HepG2 (cell line): ENCODE measurements around the gene VTN. TPM values are rescaled to one million over a fixed set of nuclear protein-coding genes. Genes with fewer than 3 reads are reported as not detected.

Experiments
- ADNP ChIP-seq: sonication (generic); formaldehyde crosslinking; IDR thresholded peaks from 2 replicates; pipeline ENCODE4 v1.4.0; 2020; ENCODE audit warnings: missing genetic modification reagents
- AKAP8 ChIP-seq: sonication (generic); formaldehyde crosslinking; IDR thresholded peaks from 2 replicates; pipeline ENCODE4 v1.5.1; 2020; ENCODE audit warnings: mild to moderate bottlenecking, missing genetic modification reagents
- DNMT3B ChIP-seq: conservative IDR thresholded peaks from 2 replicates; pipeline ENCODE4 v1.6.1; 2016; ENCODE audit warnings: missing biosample characterization, control low read depth
- PCBP1 ChIP-seq: fragments of 200-400 bp; formaldehyde crosslinking; IDR thresholded peaks from 2 replicates; pipeline ENCODE4 v1.6.1; 2017; ENCODE audit warnings: mild to moderate bottlenecking, low read depth, low read length, borderline replicate concordance
- POLR2G ChIP-seq: fragments of 200-400 bp; formaldehyde crosslinking; IDR thresholded peaks from 2 replicates; pipeline ENCODE4 v1.6.1; 2018; ENCODE audit warnings: mild to moderate bottlenecking, low read depth, low read length, moderate library complexity
- REXO4 ChIP-seq: sonication (generic); formaldehyde crosslinking; IDR thresholded peaks from 2 replicates; pipeline ENCODE4 v1.8.0; 2022; ENCODE audit warnings: missing genetic modification reagents, mild to moderate bottlenecking, borderline replicate concordance
- SOX6 ChIP-seq, 2 experiments: fragments of 450-650 bp in 1 of 2; sonication (generic) in 1 of 2; formaldehyde crosslinking in 1 of 2; IDR thresholded peaks; 2 replicates each; pipeline versions ENCODE4 v1.4.0 to v1.6.1; 2017 to 2020; ENCODE audit warnings: antibody characterized with exemption in 1 of 2, mild to moderate bottlenecking in 1 of 2, missing genetic modification reagents in 1 of 2
- ZBTB42 ChIP-seq: sonication (generic); formaldehyde crosslinking; IDR thresholded peaks from 2 replicates; pipeline ENCODE4 v1.5.0; 2020; ENCODE audit warnings: mild to moderate bottlenecking, missing genetic modification reagents
- ZNF121 ChIP-seq: sonication (generic); formaldehyde crosslinking; IDR thresholded peaks from 2 replicates; pipeline ENCODE4 v1.5.0; 2020; ENCODE audit warnings: mild to moderate bottlenecking, missing genetic modification reagents
- ZNF138 ChIP-seq: sonication (generic); formaldehyde crosslinking; IDR thresholded peaks from 2 replicates; pipeline ENCODE4 v1.5.0; 2020; ENCODE audit warnings: mild to moderate bottlenecking, low read depth, missing genetic modification reagents
- ZNF282 ChIP-seq: fragments of 450-650 bp; IDR thresholded peaks from 2 replicates; pipeline ENCODE4 v1.6.1; 2018; ENCODE audit not compliant: partially characterized antibody
- ZNF3 ChIP-seq: IDR thresholded peaks from 2 replicates; pipeline ENCODE4 v1.7.0; 2017; ENCODE audit warnings: inconsistent platforms
- ZNF329 ChIP-seq: sonication (generic); formaldehyde crosslinking; IDR thresholded peaks from 2 replicates; pipeline ENCODE4 v1.9.0; 2021; ENCODE audit warnings: low read depth, mild to moderate bottlenecking, missing genetic modification reagents
- ZNF468 ChIP-seq: sonication (generic); formaldehyde crosslinking; IDR thresholded peaks from 2 replicates; pipeline ENCODE4 v1.8.0; 2022; ENCODE audit warnings: mild to moderate bottlenecking, moderate library complexity, missing genetic modification reagents
- ZNF484 ChIP-seq: sonication (generic); formaldehyde crosslinking; IDR thresholded peaks from 2 replicates; pipeline ENCODE4 v1.5.1; 2020; ENCODE audit warnings: mild to moderate bottlenecking, low read depth, missing genetic modification reagents, borderline replicate concordance
- ZNF567 ChIP-seq: sonication (generic); formaldehyde crosslinking; IDR thresholded peaks from 2 replicates; pipeline ENCODE4 v1.8.1; 2023; ENCODE audit warnings: mild to moderate bottlenecking, missing genetic modification reagents, borderline replicate concordance
- ZNF746 ChIP-seq: sonication (generic); formaldehyde crosslinking; IDR thresholded peaks from 2 replicates; pipeline ENCODE4 v1.8.0; 2022; ENCODE audit warnings: mild to moderate bottlenecking, missing genetic modification reagents
- polyA plus RNA-seq, 8 experiments: library from polyadenylated mRNA; depleted of rRNA in 3 of 8; stranded (reverse) in 7 of 8; unstranded in 1 of 8; fragments of >200 nt; fragmentation: Illumina TruSeq in 4 of 8; extraction: Trizol in 4 of 8; gene quantifications; 2 replicates each; pipeline versions ENCODE4 v1.2.1 to v1.2.3, GENCODE V29; 2011 to 2016; ENCODE audit warnings: low read depth in 4 of 8, missing spikeins in 1 of 8, mixed read lengths in 1 of 8; ENCODE audit not compliant: insufficient read depth in 1 of 8
- total RNA-seq, 5 experiments: library from RNA; depleted of rRNA; stranded (reverse); fragments of >200 nt; fragmentation: Illumina TruSeq; extraction: Trizol; gene quantifications; 2 replicates each; pipeline ENCODE4 v1.2.3, GENCODE V29; 2016; ENCODE audit warnings: low read depth in 1 of 5
- TF ChIP-seq, protein P1 (sequence below): sonication (generic); formaldehyde crosslinking; IDR thresholded peaks from 2 replicates; pipeline ENCODE4 v1.4.0; 2020; ENCODE audit warnings: mild to moderate bottlenecking, low read depth, missing genetic modification reagents
- TF ChIP-seq, protein P2 (sequence below): IDR thresholded peaks from 2 replicates; pipeline ENCODE4 v1.6.1; 2016; ENCODE audit warnings: low read depth, borderline replicate concordance
- TF ChIP-seq, protein P3 (sequence below): sonication (generic); formaldehyde crosslinking; IDR thresholded peaks from 2 replicates; pipeline ENCODE4 v1.5.0; 2020; ENCODE audit warnings: missing genetic modification reagents
- TF ChIP-seq, protein P4 (sequence below): sonication (generic); formaldehyde crosslinking; IDR thresholded peaks from 2 replicates; pipeline ENCODE4 v1.5.0; 2020; ENCODE audit warnings: mild to moderate bottlenecking, missing genetic modification reagents
- TF ChIP-seq, protein P5 (sequence below): sonication (generic); formaldehyde crosslinking; IDR thresholded peaks from 2 replicates; pipeline ENCODE4 v1.5.1; 2020; ENCODE audit warnings: missing genetic modification reagents, mild to moderate bottlenecking, borderline replicate concordance
- TF ChIP-seq, protein P6 (sequence below): sonication (generic); formaldehyde crosslinking; IDR thresholded peaks from 2 replicates; pipeline ENCODE4 v1.8.0; 2022; ENCODE audit warnings: low read depth, missing genetic modification reagents
- TF ChIP-seq, protein P7 (sequence below): sonication (generic); formaldehyde crosslinking; IDR thresholded peaks from 2 replicates; pipeline ENCODE4 v1.5.0; 2020; ENCODE audit warnings: missing genetic modification reagents

Gene VTN
- total and polyA plus RNA-seq, 2 of the 13 experiments (the other 11 are each of a cell fraction or from before 2014, with no cell fraction given), result 108 to 131 TPM

DNA sequence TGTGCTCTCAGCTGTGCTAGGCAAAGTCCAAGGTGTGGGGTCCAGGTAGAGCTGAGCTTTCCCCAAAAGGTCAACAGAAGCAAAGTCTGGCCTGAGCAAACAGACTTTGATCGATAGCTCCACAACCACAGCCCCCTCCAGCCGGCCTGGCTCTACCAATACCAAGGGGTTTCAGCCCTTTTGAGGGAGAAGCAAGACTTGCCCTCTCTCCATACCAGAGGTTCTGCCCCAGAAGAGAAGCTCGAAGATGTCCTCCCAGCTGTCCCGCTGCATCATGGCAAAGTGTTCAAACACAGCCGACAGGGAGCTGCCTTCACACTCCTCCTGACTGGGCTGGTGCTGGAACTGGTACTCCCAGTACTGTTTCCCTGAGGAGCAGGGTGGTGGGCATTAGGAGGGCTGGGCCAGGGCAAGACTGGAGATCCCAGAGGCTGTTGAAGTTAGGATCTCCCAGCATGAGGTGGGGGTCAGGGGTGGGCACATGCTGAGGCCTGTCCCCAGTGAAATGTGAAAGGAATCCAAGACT lies 1.7 kb downstream of the VTN start (continued):
- TF ChIP-seq SOX6 (IDR thresholded peaks at IDR 0.05) (no peak), SOX6 (CRISPR knock-in tag; IDR thresholded peaks at IDR 0.05) (peak; percentile 93), ZNF282 (no peak), ZNF468 (CRISPR knock-in tag) (no peak), ZNF484 (CRISPR knock-in tag) (no peak), AKAP8 (no peak), ZNF138 (CRISPR knock-in tag) (no peak), ZNF746 (CRISPR knock-in tag) (peak; percentile 99), PCBP1 (no peak), ZNF3 (no peak), ZNF567 (CRISPR knock-in tag) (no peak), ADNP (CRISPR knock-in tag) (no peak), ZBTB42 (CRISPR knock-in tag) (0 out of 2 replicates have a peak, but pooled peaks have one; percentile 49), DNMT3B (no peak), POLR2G (peak; percentile 69), ZNF121 (peak; percentile 48; the same call in 1 of the 2 replicates), ZNF329 (CRISPR knock-in tag) (no peak), REXO4 (CRISPR knock-in tag) (no peak)
- TF ChIP-seq, protein P1, sequence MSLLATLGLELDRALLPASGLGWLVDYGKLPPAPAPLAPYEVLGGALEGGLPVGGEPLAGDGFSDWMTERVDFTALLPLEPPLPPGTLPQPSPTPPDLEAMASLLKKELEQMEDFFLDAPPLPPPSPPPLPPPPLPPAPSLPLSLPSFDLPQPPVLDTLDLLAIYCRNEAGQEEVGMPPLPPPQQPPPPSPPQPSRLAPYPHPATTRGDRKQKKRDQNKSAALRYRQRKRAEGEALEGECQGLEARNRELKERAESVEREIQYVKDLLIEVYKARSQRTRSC (CRISPR knock-in tag), result no peak
- TF ChIP-seq, protein P2, sequence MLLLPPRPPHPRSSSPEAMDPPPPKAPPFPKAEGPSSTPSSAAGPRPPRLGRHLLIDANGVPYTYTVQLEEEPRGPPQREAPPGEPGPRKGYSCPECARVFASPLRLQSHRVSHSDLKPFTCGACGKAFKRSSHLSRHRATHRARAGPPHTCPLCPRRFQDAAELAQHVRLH (CRISPR knock-in tag), result no peak
- TF ChIP-seq, protein P3, sequence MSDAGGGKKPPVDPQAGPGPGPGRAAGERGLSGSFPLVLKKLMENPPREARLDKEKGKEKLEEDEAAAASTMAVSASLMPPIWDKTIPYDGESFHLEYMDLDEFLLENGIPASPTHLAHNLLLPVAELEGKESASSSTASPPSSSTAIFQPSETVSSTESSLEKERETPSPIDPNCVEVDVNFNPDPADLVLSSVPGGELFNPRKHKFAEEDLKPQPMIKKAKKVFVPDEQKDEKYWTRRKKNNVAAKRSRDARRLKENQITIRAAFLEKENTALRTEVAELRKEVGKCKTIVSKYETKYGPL, result no peak
- TF ChIP-seq, protein P4, sequence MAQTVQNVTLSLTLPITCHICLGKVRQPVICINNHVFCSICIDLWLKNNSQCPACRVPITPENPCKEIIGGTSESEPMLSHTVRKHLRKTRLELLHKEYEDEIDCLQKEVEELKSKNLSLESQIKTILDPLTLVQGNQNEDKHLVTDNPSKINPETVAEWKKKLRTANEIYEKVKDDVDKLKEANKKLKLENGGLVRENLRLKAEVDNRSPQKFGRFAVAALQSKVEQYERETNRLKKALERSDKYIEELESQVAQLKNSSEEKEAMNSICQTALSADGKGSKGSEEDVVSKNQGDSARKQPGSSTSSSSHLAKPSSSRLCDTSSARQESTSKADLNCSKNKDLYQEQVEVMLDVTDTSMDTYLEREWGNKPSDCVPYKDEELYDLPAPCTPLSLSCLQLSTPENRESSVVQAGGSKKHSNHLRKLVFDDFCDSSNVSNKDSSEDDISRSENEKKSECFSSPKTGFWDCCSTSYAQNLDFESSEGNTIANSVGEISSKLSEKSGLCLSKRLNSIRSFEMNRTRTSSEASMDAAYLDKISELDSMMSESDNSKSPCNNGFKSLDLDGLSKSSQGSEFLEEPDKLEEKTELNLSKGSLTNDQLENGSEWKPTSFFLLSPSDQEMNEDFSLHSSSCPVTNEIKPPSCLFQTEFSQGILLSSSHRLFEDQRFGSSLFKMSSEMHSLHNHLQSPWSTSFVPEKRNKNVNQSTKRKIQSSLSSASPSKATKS, result 0 out of 2 replicates have a peak, but pooled peaks have one; percentile 60
- TF ChIP-seq, protein P5, sequence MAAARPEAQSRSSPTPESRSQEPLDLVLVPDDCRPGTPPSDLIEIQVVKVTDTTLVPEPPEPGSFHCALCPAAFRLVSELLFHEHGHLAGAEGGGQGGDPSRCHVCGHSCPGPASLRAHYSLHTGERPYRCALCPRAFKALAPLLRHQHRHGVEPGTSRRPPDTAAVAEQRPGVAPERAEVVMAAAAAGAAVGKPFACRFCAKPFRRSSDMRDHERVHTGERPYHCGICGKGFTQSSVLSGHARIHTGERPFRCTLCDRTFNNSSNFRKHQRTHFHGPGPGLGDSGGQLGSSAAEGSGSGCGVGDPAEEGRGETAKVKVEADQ, result no peak
- TF ChIP-seq, protein P6, sequence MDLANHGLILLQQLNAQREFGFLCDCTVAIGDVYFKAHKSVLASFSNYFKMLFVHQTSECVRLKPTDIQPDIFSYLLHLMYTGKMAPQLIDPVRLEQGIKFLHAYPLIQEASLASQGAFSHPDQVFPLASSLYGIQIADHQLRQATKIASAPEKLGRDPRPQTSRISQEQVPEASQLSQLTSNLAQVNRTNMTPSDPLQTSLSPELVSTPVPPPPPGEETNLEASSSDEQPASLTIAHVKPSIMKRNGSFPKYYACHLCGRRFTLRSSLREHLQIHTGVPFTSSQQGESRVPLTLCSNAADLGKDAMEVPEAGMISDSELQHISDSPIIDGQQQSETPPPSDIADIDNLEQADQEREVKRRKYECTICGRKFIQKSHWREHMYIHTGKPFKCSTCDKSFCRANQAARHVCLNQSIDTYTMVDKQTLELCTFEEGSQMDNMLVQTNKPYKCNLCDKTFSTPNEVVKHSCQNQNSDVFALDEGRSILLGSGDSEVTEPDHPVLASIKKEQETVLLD, result peak; percentile 43; the same call in 1 of the 2 replicates
- TF ChIP-seq, protein P7, sequence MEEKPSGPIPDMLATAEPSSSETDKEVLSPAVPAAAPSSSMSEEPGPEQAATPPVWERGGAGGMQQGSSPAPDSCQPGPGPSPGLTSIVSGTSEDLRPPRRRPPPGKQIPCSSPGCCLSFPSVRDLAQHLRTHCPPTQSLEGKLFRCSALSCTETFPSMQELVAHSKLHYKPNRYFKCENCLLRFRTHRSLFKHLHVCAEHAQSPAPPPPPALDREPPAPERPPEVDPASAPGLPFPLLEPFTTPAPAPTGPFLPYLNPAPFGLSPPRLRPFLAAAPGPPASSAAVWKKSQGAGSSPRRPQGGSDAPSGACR (CRISPR knock-in tag), result peak; percentile 90; the same call in 1 of the 2 replicates
